ENCODE results near the gene P2RX6.

P2RX6 gene

GRCh38 chr22:21031545-21032036 lies 16.6 kb downstream of the P2RX6 start:
- ATAC-seq, result no peak

DNA sequence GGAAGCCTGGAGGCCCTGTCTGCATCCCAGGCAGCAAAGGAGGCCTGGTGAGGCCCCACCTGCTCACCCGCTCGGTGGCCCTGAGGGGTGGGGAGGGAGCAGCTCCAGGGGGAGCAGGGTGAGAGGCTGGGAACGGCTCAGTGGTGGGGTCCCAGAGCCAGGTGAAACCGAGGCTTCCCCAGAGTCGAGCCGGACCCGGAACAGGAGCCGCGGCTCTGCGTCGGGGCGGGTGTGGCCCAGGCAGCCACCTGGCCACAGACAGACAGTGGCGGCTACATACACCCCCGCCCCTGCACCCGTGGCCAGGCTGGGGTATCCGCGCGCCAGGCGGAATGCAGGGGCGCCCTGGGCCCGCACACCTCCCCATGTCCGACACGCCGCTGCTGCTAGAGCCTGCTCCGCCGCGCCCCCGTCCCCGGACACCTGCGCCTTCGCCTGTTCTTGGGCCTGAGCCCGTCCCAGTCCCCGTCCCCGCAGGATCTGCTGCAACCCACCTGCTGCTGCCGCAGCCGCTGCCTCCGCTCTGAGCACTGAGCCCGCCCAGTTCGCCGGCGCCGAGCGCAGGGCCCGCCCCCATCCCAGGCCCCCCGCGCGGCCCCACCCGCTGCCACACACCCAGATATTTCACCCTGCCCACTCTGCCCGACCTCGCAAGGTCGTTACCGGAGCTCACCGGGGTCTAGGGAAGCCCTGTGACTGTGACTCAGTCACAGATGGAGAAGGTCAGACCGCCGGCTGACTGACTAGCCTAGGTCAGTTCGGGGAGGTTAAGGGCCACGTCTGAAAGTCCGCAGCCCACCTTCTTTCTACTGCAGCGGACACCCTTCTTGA lies 17.3 kb downstream of the P2RX6 start, which contains the start of gene SLC7A4:
Gene SLC7A4 (minus strand): TSS at position 525 of the 831 bp plus-strand sequence. CDS start 749 bp downstream, outside the sequence.
- ATAC-seq, result no peak
- TF ChIP-seq, protein P1, sequence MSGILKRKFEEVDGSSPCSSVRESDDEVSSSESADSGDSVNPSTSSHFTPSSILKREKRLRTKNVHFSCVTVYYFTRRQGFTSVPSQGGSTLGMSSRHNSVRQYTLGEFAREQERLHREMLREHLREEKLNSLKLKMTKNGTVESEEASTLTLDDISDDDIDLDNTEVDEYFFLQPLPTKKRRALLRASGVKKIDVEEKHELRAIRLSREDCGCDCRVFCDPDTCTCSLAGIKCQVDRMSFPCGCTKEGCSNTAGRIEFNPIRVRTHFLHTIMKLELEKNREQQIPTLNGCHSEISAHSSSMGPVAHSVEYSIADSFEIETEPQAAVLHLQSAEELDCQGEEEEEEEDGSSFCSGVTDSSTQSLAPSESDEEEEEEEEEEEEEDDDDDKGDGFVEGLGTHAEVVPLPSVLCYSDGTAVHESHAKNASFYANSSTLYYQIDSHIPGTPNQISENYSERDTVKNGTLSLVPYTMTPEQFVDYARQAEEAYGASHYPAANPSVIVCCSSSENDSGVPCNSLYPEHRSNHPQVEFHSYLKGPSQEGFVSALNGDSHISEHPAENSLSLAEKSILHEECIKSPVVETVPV (CRISPR knock-in tag; IDR thresholded peaks at IDR 0.05), result no peak
- TF ChIP-seq ARNTL (CRISPR knock-in tag; IDR thresholded peaks at IDR 0.05; ENCODE audit: borderline replicate concordance, low read depth) (no peak), ZNF70 (CRISPR knock-in tag; IDR thresholded peaks at IDR 0.05) (no peak), ISL1 (CRISPR knock-in tag; IDR thresholded peaks at IDR 0.05) (no peak)

More at GRCh38 chr22:21031545-21032036, 16.6 kb downstream of the P2RX6 start:
- TF ChIP-seq GLIS3 (CRISPR knock-in tag; IDR thresholded peaks at IDR 0.05) (no peak), SNAI2 (CRISPR knock-in tag; IDR thresholded peaks at IDR 0.05) (no peak), BACH2 (CRISPR knock-in tag; IDR thresholded peaks at IDR 0.05; ENCODE audit: borderline replicate concordance) (no peak), CREB5 (CRISPR knock-in tag; IDR thresholded peaks at IDR 0.05; ENCODE audit: low read depth) (no peak), ESRRG (CRISPR knock-in tag; IDR thresholded peaks at IDR 0.05) (no peak), PPARA (CRISPR knock-in tag; IDR thresholded peaks at IDR 0.05; ENCODE audit: borderline replicate concordance) (no peak), ZNF565 (CRISPR knock-in tag; conservative IDR thresholded peaks at IDR 0.05; ENCODE audit: low read depth) (no peak), POU6F1 (CRISPR knock-in tag; IDR thresholded peaks at IDR 0.05; ENCODE audit: borderline replicate concordance, low read depth) (no peak), RARB (CRISPR knock-in tag; IDR thresholded peaks at IDR 0.05) (no peak), TCF4 (CRISPR knock-in tag; IDR thresholded peaks at IDR 0.05; ENCODE audit: borderline replicate concordance) (no peak), ZNF70 (CRISPR knock-in tag; IDR thresholded peaks at IDR 0.05) (no peak), CSDC2 (CRISPR knock-in tag; IDR thresholded peaks at IDR 0.05) (no peak), OSR1 (CRISPR knock-in tag; IDR thresholded peaks at IDR 0.05) (no peak), ZFP3 (CRISPR knock-in tag; IDR thresholded peaks at IDR 0.05) (no peak), ISL1 (CRISPR knock-in tag; IDR thresholded peaks at IDR 0.05) (no peak)
- TF ChIP-seq, protein P2, sequence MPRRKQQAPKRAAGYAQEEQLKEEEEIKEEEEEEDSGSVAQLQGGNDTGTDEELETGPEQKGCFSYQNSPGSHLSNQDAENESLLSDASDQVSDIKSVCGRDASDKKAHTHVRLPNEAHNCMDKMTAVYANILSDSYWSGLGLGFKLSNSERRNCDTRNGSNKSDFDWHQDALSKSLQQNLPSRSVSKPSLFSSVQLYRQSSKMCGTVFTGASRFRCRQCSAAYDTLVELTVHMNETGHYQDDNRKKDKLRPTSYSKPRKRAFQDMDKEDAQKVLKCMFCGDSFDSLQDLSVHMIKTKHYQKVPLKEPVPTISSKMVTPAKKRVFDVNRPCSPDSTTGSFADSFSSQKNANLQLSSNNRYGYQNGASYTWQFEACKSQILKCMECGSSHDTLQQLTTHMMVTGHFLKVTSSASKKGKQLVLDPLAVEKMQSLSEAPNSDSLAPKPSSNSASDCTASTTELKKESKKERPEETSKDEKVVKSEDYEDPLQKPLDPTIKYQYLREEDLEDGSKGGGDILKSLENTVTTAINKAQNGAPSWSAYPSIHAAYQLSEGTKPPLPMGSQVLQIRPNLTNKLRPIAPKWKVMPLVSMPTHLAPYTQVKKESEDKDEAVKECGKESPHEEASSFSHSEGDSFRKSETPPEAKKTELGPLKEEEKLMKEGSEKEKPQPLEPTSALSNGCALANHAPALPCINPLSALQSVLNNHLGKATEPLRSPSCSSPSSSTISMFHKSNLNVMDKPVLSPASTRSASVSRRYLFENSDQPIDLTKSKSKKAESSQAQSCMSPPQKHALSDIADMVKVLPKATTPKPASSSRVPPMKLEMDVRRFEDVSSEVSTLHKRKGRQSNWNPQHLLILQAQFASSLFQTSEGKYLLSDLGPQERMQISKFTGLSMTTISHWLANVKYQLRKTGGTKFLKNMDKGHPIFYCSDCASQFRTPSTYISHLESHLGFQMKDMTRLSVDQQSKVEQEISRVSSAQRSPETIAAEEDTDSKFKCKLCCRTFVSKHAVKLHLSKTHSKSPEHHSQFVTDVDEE (CRISPR knock-in tag; IDR thresholded peaks at IDR 0.05), result no peak
- TF ChIP-seq, protein P3, sequence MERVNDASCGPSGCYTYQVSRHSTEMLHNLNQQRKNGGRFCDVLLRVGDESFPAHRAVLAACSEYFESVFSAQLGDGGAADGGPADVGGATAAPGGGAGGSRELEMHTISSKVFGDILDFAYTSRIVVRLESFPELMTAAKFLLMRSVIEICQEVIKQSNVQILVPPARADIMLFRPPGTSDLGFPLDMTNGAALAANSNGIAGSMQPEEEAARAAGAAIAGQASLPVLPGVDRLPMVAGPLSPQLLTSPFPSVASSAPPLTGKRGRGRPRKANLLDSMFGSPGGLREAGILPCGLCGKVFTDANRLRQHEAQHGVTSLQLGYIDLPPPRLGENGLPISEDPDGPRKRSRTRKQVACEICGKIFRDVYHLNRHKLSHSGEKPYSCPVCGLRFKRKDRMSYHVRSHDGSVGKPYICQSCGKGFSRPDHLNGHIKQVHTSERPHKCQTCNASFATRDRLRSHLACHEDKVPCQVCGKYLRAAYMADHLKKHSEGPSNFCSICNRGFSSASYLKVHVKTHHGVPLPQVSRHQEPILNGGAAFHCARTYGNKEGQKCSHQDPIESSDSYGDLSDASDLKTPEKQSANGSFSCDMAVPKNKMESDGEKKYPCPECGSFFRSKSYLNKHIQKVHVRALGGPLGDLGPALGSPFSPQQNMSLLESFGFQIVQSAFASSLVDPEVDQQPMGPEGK (CRISPR knock-in tag; IDR thresholded peaks at IDR 0.05; ENCODE audit: borderline replicate concordance), result no peak
- TF ChIP-seq, protein P1 (CRISPR knock-in tag; IDR thresholded peaks at IDR 0.05), result no peak

Measured in SK-N-SH treated with all-trans-retinoic acid at 6 μM for 48 hours (cell line).